ENCODE measurements around the gene JPH2. TPM values are rescaled to one million over a fixed set of nuclear protein-coding genes. Genes with fewer than 3 reads are reported as not detected.

JPH2 gene
- total RNA-seq, 1 experiment from 2014 or later = 0.81 TPM

GRCh38 chr20:44172572-44172950 lies 14.4 kb downstream of the JPH2 start (continued):
- TF ChIP-seq CDX4 (CRISPR knock-in tag; IDR thresholded peaks at IDR 0.05; ENCODE audit: borderline replicate concordance) (no peak), JUN (CRISPR knock-in tag; IDR thresholded peaks at IDR 0.05) (no peak)

- TF ChIP-seq GRHL2 (CRISPR knock-in tag; IDR thresholded peaks at IDR 0.05; ENCODE audit: insufficient replicate concordance, severe bottlenecking) = no peak
- TF ChIP-seq, protein P1, sequence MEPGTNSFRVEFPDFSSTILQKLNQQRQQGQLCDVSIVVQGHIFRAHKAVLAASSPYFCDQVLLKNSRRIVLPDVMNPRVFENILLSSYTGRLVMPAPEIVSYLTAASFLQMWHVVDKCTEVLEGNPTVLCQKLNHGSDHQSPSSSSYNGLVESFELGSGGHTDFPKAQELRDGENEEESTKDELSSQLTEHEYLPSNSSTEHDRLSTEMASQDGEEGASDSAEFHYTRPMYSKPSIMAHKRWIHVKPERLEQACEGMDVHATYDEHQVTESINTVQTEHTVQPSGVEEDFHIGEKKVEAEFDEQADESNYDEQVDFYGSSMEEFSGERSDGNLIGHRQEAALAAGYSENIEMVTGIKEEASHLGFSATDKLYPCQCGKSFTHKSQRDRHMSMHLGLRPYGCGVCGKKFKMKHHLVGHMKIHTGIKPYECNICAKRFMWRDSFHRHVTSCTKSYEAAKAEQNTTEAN (CRISPR knock-in tag; IDR thresholded peaks at IDR 0.05) = no peak
- no peak for TF ChIP-seq ATF1 (CRISPR knock-in tag; IDR thresholded peaks at IDR 0.05)
- TF ChIP-seq, protein P2, sequence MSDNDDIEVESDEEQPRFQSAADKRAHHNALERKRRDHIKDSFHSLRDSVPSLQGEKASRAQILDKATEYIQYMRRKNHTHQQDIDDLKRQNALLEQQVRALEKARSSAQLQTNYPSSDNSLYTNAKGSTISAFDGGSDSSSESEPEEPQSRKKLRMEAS (CRISPR knock-in tag; IDR thresholded peaks at IDR 0.05) = no peak
- no peak for TF ChIP-seq JUN (CRISPR knock-in tag; IDR thresholded peaks at IDR 0.05)
- TF ChIP-seq ARID4B (CRISPR knock-in tag; IDR thresholded peaks at IDR 0.05; ENCODE audit: borderline replicate concordance) = no peak
- no peak for TF ChIP-seq NR2C2 (CRISPR knock-in tag; IDR thresholded peaks at IDR 0.05)
- TF ChIP-seq TP53 (CRISPR knock-in tag; IDR thresholded peaks at IDR 0.05) = no peak
- TF ChIP-seq GABPB1 (CRISPR knock-in tag; IDR thresholded peaks at IDR 0.05) = no peak
- TF ChIP-seq, protein P3, sequence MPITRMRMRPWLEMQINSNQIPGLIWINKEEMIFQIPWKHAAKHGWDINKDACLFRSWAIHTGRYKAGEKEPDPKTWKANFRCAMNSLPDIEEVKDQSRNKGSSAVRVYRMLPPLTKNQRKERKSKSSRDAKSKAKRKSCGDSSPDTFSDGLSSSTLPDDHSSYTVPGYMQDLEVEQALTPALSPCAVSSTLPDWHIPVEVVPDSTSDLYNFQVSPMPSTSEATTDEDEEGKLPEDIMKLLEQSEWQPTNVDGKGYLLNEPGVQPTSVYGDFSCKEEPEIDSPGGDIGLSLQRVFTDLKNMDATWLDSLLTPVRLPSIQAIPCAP (CRISPR knock-in tag; IDR thresholded peaks at IDR 0.05) = no peak
- TF ChIP-seq TEAD1 (CRISPR knock-in tag; IDR thresholded peaks at IDR 0.05) = no peak
- no peak for TF ChIP-seq CDX4 (CRISPR knock-in tag; IDR thresholded peaks at IDR 0.05; ENCODE audit: borderline replicate concordance)
- TF ChIP-seq OVOL2 (CRISPR knock-in tag; IDR thresholded peaks at IDR 0.05; ENCODE audit: borderline replicate concordance) = no peak
- ATAC-seq (no peak), DNase-seq (ENCODE audit: low spot score) (no peak)
- POLR2A ChIA-PET = interaction anchor here (0.6 kb wide), 1 partner anchor 15 kb away, joined by 3 read pairs; the partner anchor contains the start of gene JPH2
- Mint-ChIP-seq H3K4me1 (no peaks in the 10 kb centered on the region), H3K27ac (no peak overlapping the region), H3K36me3 (no peaks in the 10 kb centered on the region), H3K4me3 (no peak overlapping the region), H3K27me3 (ENCODE audit: low read depth) (peaks cover 3% of the 10 kb centered on the region; the same call in 1 of the 2 replicates), H3K9me3 (peaks cover 4% of the 10 kb centered on the region; the same call in 1 of the 2 replicates)
- CTCF ChIA-PET = interaction anchor here (1.0 kb wide), 1 partner anchor 18 kb away, joined by 5 read pairs; no protein-coding TSS in a partner anchor
These were observed 15.0 kb downstream of the JPH2 start for GRCh38 chr20:44171775-44172571.

Data from WTC11 (cell line).